Keratinocyte (primary cell): ENCODE data around the gene GHRH.

Experiments
- CTCF ChIP-seq, 3 experiments: IDR thresholded peaks in 1 of 3; conservative IDR thresholded peaks in 1 of 3; optimal IDR thresholded peaks in 1 of 3; 2 replicates in 2 of 3; 3 replicates in 1 of 3; pipeline versions ENCODE3 to v1.5.1; 2011; ENCODE audit warnings: low read length in 3 of 3, mild to moderate bottlenecking in 3 of 3, moderate library complexity in 2 of 3, control low read depth in 1 of 3, inconsistent platforms in 1 of 3; ENCODE audit not compliant: insufficient read depth in 2 of 3; ENCODE audit errors: extremely low read depth in 1 of 3
- EZH2 ChIP-seq: IDR thresholded peaks from one replicate; pipeline ENCODE4 v1.6.1; 2012; ENCODE audit warnings: inconsistent platforms, mild to moderate bottlenecking, low read length, moderate library complexity

- TF ChIP-seq CTCF (optimal IDR thresholded peaks at IDR 0.05 in 1 of 3, IDR thresholded peaks at IDR 0.05 in 1 of 3, conservative IDR thresholded peaks at IDR 0.05 in 1 of 3; ENCODE audit: extremely low read depth in 1 of 3, insufficient read depth in 2 of 3, low read length in 3 of 3) (no peak), EZH2 (no peak)
Measured at GRCh38 chr20:37273988-37274387, 12.4 kb upstream of the GHRH start.
